NCI-H146 treated with DMSO at 0.1 percent for 48 hours (cell line): Measurements from ENCODE around the gene GANAB.
"Not testable (repeated sequence)": the region's sequence is repeated elsewhere in the genome, so short reads cannot be mapped to it uniquely, and the experiment has no call there.

ENCODE experiments used
- DNase-seq: peaks from one replicate; lab custom pipeline; 2025; ENCODE audit not compliant: unreplicated experiment; lab: John Stamatoyannopoulos, UW

Gene GANAB

GRCh38 chr11:62621567-62622470 lies 24.6 kb downstream of the GANAB start, which contains the start of gene B3GAT3:
B3GAT3 (minus strand) TSS chr11:62621986; CDS start chr11:62621947, 39 bp downstream.
- peak; percentile 94 for DNase-seq

- DNase-seq: no peak
Observed at GRCh38 chr11:62621027-62621566, 25.3 kb downstream of the GANAB start.

- not testable (repeated sequence) for DNase-seq
Observed at GRCh38 chr11:62616957-62617356, 29.5 kb downstream of the GANAB start.

GRCh38 chr11:62615521-62615920 lies 30.9 kb downstream of the GANAB start:
- no peak for DNase-seq

GRCh38 chr11:62614275-62614674 lies 32.1 kb downstream of the GANAB start:
- DNase-seq: no peak

- DNase-seq: no peak
Observed at GRCh38 chr11:62613291-62613778, 33.1 kb downstream of the GANAB start.

- DNase-seq: peak; percentile 70
Observed at GRCh38 chr11:62612366-62613290, 33.8 kb downstream of the GANAB start, which contains the start of the genes EML3 and ROM1. EML3 (minus strand) TSS chr11:62612775; CDS start chr11:62612457, 318 bp downstream. ROM1 (plus strand) TSS chr11:62613257; CDS start chr11:62613282, 25 bp downstream.

- peak; percentile 16 for DNase-seq
Observed at GRCh38 chr11:62611705-62612365, 34.6 kb downstream of the GANAB start.

GRCh38 chr11:62610814-62611704 lies 35.4 kb downstream of the GANAB start:
- no peak for DNase-seq

GRCh38 chr11:62610403-62610802 lies 36.0 kb downstream of the GANAB start:
- DNase-seq: no peak

GRCh38 chr11:62608776-62609175 lies 37.6 kb downstream of the GANAB start:
- DNase-seq: no peak

GRCh38 chr11:62607714-62608113 lies 38.7 kb downstream of the GANAB start:
- DNase-seq: no peak

- DNase-seq: no peak
Observed at GRCh38 chr11:62605902-62606301, 40.5 kb downstream of the GANAB start.

- no peak for DNase-seq
Observed at GRCh38 chr11:62605467-62605866, 40.9 kb downstream of the GANAB start.

- DNase-seq: no peak
Observed at GRCh38 chr11:62604460-62605120, 41.8 kb downstream of the GANAB start.

- DNase-seq: no peak
Observed at GRCh38 chr11:62603776-62604299, 42.6 kb downstream of the GANAB start.

- DNase-seq: no peak
Observed at GRCh38 chr11:62603072-62603408, 43.4 kb downstream of the GANAB start.

GRCh38 chr11:62602141-62603071 lies 44.0 kb downstream of the GANAB start:
- DNase-seq: peak; percentile 69
